NCI-H1105 (cell line): ENCODE results near the gene FIBCD1.
"Not testable (repeated sequence)": the region's sequence is repeated elsewhere in the genome, so short reads cannot be mapped to it uniquely, and the experiment has no call there.

ENCODE experiments used
- DNase-seq: peaks from one replicate; lab custom pipeline; 2025; lab: John Stamatoyannopoulos, UW

FIBCD1 gene

GRCh38 chr9:130921989-130922892 lies 16.8 kb downstream of the FIBCD1 start:
- no peak for DNase-seq

- no peak for DNase-seq
Observed at GRCh38 chr9:130921300-130921988, 17.6 kb downstream of the FIBCD1 start.

GRCh38 chr9:130920762-130921299 lies 18.2 kb downstream of the FIBCD1 start:
- DNase-seq: no peak

- DNase-seq: no peak
Observed at GRCh38 chr9:130920233-130920632, 18.8 kb downstream of the FIBCD1 start.

GRCh38 chr9:130919559-130920145 lies 19.4 kb downstream of the FIBCD1 start:
- no peak for DNase-seq

- no peak for DNase-seq
Observed at GRCh38 chr9:130918826-130919558, 20.1 kb downstream of the FIBCD1 start.

- no peak for DNase-seq
Observed at GRCh38 chr9:130918101-130918825, 20.8 kb downstream of the FIBCD1 start.

GRCh38 chr9:130917168-130917960 lies 21.7 kb downstream of the FIBCD1 start:
- no peak for DNase-seq

GRCh38 chr9:130915096-130915447 lies 24.0 kb downstream of the FIBCD1 start:
- no peak for DNase-seq

GRCh38 chr9:130914417-130915095 lies 24.5 kb downstream of the FIBCD1 start:
- DNase-seq: no peak

GRCh38 chr9:130913599-130914416 lies 25.2 kb downstream of the FIBCD1 start:
- DNase-seq: no peak

- no peak for DNase-seq
Observed at GRCh38 chr9:130912932-130913598, 26.0 kb downstream of the FIBCD1 start.

- no peak for DNase-seq
Observed at GRCh38 chr9:130911254-130912049, 27.6 kb downstream of the FIBCD1 start.

GRCh38 chr9:130910670-130911069 lies 28.4 kb downstream of the FIBCD1 start:
- not testable (repeated sequence) for DNase-seq

GRCh38 chr9:130910041-130910440 lies 29.0 kb downstream of the FIBCD1 start:
- not testable (repeated sequence) for DNase-seq

GRCh38 chr9:130908878-130909355 lies 30.1 kb downstream of the FIBCD1 start:
- no peak for DNase-seq

- DNase-seq: no peak
Observed at GRCh38 chr9:130908146-130908877, 30.7 kb downstream of the FIBCD1 start.
